GM12875 (cell line): ENCODE measurements around the gene SLC9A3.

Experiments used
- H3K4me3 ChIP-seq: one replicate; pipeline ENCODE4 v1.5.1; 2011; ENCODE audit warnings: low read depth, low read length, control low read depth
- TF ChIP-seq, protein P1 (sequence below): IDR thresholded peaks from 2 replicates; pipeline ENCODE4 v1.5.1; 2011; ENCODE audit warnings: low read depth, mild to moderate bottlenecking, control low read depth, inconsistent platforms, low read length, moderate library complexity, borderline replicate concordance; ENCODE audit not compliant: insufficient read depth

SLC9A3 gene

DNA sequence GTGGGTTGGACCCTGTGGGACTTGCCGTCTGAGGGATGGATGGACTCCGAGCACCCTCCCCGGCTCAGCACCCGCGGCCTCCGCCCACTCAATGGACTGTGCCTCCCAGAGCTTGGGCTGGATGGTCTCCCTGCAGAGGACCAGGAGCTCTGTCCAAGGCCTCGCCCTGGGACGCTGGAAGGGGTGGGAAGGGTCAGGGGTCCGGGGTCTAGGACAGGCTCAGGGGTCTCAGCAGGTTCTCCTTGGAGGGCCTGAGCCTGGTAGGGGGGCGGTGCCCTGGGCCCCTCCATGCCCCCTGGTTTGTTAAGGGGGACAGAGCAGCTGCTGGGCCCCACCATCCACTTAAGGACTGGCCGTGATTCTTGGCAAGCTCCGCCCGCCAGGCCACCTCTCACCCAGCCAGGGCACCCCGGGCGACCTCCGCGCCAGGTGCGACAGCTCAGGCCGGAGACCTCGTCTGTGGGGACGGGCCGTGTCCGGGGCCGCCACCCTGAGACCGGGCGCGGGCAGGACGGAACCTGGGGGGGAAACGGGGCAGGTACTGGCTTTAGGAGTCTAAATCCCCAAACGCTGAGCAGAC is 52.1 kb downstream of the SLC9A3 start:
- peak overlapping the region; percentile 93 for H3K4me3 ChIP-seq
- TF ChIP-seq, protein P1, sequence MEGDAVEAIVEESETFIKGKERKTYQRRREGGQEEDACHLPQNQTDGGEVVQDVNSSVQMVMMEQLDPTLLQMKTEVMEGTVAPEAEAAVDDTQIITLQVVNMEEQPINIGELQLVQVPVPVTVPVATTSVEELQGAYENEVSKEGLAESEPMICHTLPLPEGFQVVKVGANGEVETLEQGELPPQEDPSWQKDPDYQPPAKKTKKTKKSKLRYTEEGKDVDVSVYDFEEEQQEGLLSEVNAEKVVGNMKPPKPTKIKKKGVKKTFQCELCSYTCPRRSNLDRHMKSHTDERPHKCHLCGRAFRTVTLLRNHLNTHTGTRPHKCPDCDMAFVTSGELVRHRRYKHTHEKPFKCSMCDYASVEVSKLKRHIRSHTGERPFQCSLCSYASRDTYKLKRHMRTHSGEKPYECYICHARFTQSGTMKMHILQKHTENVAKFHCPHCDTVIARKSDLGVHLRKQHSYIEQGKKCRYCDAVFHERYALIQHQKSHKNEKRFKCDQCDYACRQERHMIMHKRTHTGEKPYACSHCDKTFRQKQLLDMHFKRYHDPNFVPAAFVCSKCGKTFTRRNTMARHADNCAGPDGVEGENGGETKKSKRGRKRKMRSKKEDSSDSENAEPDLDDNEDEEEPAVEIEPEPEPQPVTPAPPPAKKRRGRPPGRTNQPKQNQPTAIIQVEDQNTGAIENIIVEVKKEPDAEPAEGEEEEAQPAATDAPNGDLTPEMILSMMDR = 0 out of 2 replicates have a peak, but pooled peaks have one; percentile 1

DNA sequence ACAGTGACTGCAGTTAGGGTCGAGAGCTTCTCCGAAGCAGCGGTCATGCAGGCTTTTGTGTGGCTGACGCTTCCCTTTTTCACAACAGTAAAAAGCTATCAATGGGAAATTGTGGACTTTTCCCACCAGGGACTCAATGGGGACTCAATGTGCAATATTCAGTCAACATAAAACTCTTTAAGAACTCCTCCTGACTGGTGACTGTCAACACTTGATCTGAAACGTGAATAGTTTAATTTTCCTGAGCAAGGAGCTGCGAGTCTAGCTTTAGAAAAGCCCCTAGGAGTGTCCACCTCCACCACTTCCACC is 52.5 kb downstream of the SLC9A3 start:
- TF ChIP-seq, protein P1 = no peak
- H3K4me3 ChIP-seq = peak overlapping the region; percentile 93

DNA sequence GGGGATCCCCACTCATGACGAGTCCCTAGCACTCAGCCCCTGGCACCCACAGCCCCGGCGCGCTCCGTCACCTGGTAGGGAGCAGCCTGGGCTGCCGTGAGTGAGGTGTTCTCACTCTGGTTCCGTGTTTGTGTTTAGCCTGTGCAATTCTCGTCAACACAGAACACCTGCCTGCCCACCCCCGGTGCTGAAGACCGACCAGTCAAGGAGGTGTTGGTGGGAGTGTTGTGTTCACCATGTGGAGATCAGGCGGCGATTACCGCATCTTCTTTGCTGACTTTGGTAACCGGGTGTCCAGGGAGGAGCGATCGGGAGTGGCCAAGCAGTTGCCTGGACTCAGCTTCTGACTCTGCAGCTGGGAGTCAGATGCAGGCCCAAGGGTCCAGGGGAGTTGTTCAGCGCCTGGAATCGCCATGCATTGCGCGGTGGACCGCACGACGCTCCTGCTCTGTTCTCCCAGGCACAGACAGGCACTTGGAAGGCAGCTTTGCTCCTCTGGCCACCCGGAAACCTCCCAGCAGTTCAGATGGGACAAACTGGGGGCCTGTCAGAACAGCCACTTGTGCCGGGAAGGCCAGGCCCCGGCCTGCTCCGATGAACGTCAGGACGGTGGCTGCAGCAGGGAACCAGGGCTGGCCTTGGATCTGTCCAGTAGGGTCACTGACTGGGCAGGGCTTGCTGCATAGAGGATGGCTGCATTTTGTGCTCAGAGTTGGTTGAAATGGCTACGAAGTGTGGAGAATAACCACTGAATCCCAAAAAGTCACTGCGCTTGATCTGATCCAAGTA is 53.1 kb downstream of the SLC9A3 start:
- TF ChIP-seq, protein P1 = no peak
- H3K4me3 ChIP-seq = no peak overlapping the region

DNA sequence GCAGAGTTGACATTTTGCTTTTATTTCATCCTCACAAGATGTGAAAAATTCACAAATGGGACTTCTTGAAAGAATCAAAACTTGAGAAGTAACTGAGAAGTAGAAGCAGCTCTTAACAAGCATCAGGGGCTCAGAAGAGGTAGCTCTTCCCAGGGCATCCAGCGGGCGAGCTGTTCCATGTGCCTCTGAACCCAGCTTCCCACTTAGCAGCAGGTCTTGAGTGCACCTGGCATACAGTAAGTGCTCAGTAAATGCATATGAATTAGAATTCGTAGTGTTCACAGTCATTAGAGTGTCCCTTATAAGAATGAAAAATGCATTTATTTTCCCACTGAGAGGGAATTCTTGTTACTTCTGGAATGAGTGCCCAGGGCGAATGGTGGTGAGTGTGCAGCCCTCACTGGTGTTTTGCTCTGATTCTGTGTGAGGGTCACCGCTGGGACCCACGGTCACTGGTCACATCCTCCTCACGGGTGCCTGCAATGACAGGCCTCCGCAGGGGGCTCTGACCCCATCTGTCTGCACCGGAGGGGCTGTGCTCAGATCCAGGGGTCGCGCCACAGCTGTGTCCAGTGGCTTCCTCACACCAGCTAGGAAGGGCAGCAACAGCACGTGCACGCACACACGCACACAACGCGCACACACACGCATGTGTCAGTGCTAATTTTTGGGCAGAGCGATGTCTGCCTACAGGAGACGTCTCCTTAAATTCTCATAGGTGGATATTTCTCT is 54.3 kb downstream of the SLC9A3 start:
- TF ChIP-seq, protein P1 = no peak
- no peak overlapping the region for H3K4me3 ChIP-seq

DNA sequence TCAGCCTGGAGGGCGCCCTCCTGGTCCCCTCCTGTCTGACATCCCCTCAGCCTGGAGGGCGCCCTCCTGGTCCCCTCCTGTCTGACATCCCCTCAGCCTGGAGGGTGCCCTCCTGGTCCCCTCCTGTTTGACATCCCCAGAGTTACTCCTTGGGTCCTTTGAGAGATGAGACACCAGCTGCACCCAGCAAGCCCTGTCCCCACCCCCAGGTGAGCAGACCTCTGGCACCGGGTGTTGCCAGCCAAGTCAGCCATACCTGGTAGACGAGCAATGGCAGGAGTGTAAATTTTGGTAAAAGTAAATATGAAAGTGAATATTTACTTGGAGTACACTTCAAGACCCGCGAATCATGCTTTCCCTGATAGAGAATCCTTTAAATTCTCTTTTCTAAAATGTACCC is 55.8 kb downstream of the SLC9A3 start:
- TF ChIP-seq, protein P1 = no peak
- no peak overlapping the region for H3K4me3 ChIP-seq

DNA sequence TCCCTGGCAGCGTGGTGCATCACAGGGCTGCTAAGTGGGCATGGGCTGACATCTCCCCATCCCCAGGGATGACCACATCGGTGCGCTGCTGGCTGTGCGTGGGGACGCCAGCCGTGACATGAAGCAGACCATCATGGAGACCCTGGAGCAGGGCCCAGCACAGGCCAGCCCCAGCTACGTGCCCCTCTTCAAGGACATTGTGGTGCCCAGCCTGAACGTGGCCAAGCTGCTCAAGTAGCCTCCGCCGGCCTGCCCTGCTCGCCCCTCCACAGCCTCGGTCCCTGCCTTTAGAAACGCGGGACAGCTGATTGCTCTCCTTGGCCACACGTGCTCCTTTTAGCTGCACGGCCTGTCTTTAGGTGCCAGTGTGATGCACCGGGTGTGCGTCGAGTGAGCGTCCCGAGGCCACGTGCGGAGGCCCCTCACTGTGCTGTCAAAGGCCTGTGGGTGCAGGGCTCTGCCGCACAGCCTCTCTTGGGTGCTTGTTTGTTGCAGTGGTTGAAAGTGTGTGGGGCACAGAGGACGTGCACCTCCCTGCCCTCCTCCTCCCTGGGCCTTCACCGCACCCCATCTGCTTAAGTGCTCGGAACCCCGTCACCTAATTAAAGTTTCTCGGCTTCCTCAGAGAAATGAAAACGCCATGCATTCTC is 57.5 kb downstream of the SLC9A3 start:
- TF ChIP-seq, protein P1 = no peak
- H3K4me3 ChIP-seq = no peak overlapping the region
